DND-41 (cell line): ENCODE measurements around the gene CYCS.

Experiments used
- ATAC-seq: fragments of 200-7000 bp; cut with Tn5 transposase; 3 replicates; pipeline ENCODE4 v1.9.1; 2021; ENCODE audit warnings: low read depth; ENCODE audit not compliant: insufficient read depth
- DNase-seq: peaks from one replicate; pipeline ENCODE4 v3.0.0-alpha.2; 2020
- H2AFZ ChIP-seq: 2 replicates; pipeline ENCODE4 v1.6.0; 2012; ENCODE audit warnings: low read depth, low read length
- H3K27ac ChIP-seq: 2 replicates; pipeline ENCODE4 v1.5.1; 2012; ENCODE audit warnings: low read length, inconsistent platforms
- H3K27me3 ChIP-seq: fragments of 200-600 bp; sonication (generic); 2 replicates; pipeline ENCODE4 v1.6.0; 2012; ENCODE audit warnings: low read length, mild to moderate bottlenecking, inconsistent platforms; ENCODE audit not compliant: insufficient read depth, poor library complexity
- H3K36me3 ChIP-seq: 2 replicates; pipeline ENCODE4 v1.5.1; 2012; ENCODE audit warnings: low read length, inconsistent platforms; ENCODE audit not compliant: insufficient read depth
- H3K4me1 ChIP-seq: 2 replicates; pipeline ENCODE4 v1.5.1; 2012; ENCODE audit warnings: mild to moderate bottlenecking, low read length; ENCODE audit not compliant: insufficient read depth
- H3K4me2 ChIP-seq: 2 replicates; pipeline ENCODE4 v1.6.0; 2012; ENCODE audit warnings: mild to moderate bottlenecking, moderate library complexity, low read length, inconsistent platforms; ENCODE audit not compliant: insufficient read depth
- H3K4me3 ChIP-seq, 2 experiments: fragments of 200-600 bp in 1 of 2; shearing (Covaris generic) in 1 of 2; 2 replicates each; pipeline ENCODE4 v1.5.1; 2012 to 2016; ENCODE audit warnings: inconsistent platforms in 2 of 2, low read length in 2 of 2, mild to moderate bottlenecking in 2 of 2, low read depth in 1 of 2, moderate library complexity in 1 of 2
- H3K79me2 ChIP-seq: 2 replicates; pipeline ENCODE4 v1.6.0; 2012; ENCODE audit warnings: low read length, inconsistent platforms; ENCODE audit not compliant: insufficient read depth
- H3K9ac ChIP-seq: 2 replicates; pipeline ENCODE4 v1.6.0; 2012; ENCODE audit warnings: low read depth, mild to moderate bottlenecking, inconsistent platforms, low read length, moderate library complexity
- H3K9me3 ChIP-seq: 2 replicates; pipeline ENCODE4 v1.5.1; 2012; ENCODE audit warnings: low read length, moderate library complexity, mild to moderate bottlenecking, inconsistent platforms; ENCODE audit not compliant: insufficient read depth, severe bottlenecking
- H4K20me1 ChIP-seq: 2 replicates; pipeline ENCODE4 v1.6.0; 2012; ENCODE audit warnings: low read length; ENCODE audit not compliant: insufficient read depth
- EZH2 ChIP-seq: IDR thresholded peaks from 3 replicates; pipeline ENCODE4 v1.6.1; 2012; ENCODE audit warnings: borderline replicate concordance, low read depth, mild to moderate bottlenecking, moderate library complexity, low read length, inconsistent platforms; ENCODE audit not compliant: severe bottlenecking
- TF ChIP-seq, protein P1 (sequence below): IDR thresholded peaks from 2 replicates; pipeline ENCODE4 v1.5.1; 2012; ENCODE audit warnings: borderline replicate concordance, low read length, moderate library complexity, mild to moderate bottlenecking; ENCODE audit not compliant: poor library complexity, severe bottlenecking; ENCODE audit errors: extremely low read depth

CYCS gene

DNA sequence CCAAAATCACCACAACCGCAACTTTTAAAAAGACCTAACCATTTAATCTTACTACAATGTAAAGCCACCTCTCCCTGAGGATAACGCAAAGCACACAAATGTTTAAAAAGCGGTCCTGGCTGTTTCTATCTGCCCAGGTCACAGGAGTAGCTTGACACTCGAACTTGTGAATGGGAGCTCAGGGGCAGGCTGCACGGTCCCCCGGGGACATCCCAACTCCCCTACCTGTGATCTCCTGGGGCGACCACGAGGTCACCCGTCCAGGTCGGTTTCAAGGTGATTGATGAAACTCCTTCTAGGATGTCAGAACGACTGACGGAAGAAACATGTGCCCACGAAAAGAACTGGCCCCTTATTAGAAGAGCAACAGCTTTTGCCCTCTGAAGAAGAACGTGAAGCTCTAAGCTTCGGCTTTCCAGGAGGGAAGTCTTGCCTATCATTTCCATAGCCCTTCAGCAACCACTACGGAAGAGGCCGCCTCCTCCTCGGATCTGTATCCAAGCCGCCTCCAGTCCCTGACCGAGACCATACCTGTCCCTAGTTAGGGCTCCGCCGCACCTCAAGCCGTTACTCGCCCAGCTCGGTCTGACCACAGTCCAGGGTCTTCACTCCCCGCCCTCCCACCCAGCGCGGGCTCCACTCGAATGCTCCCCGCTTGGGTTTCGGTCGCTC lies 459 bp downstream of the CYCS start:
- no peaks in the 10 kb centered on the region for H3K9me3 ChIP-seq
- peaks cover 33% of the 10 kb centered on the region for H3K79me2 ChIP-seq
- peak overlapping the region; percentile 35 to 64 for H3K4me3 ChIP-seq
- no peak for DNase-seq
- H3K4me1 ChIP-seq, result peaks cover 20% of the 10 kb centered on the region
- ATAC-seq, result no peak; the same call in 1 of the 3 replicates
- H3K36me3 ChIP-seq, result peaks cover 40% of the 10 kb centered on the region
- H3K4me2 ChIP-seq, result peak overlapping the region; percentile 69
- TF ChIP-seq, protein P1, sequence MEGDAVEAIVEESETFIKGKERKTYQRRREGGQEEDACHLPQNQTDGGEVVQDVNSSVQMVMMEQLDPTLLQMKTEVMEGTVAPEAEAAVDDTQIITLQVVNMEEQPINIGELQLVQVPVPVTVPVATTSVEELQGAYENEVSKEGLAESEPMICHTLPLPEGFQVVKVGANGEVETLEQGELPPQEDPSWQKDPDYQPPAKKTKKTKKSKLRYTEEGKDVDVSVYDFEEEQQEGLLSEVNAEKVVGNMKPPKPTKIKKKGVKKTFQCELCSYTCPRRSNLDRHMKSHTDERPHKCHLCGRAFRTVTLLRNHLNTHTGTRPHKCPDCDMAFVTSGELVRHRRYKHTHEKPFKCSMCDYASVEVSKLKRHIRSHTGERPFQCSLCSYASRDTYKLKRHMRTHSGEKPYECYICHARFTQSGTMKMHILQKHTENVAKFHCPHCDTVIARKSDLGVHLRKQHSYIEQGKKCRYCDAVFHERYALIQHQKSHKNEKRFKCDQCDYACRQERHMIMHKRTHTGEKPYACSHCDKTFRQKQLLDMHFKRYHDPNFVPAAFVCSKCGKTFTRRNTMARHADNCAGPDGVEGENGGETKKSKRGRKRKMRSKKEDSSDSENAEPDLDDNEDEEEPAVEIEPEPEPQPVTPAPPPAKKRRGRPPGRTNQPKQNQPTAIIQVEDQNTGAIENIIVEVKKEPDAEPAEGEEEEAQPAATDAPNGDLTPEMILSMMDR, result no peak
- TF ChIP-seq EZH2, result no peak
- peak overlapping the region; percentile 61 for H3K9ac ChIP-seq
- no peaks in the 10 kb centered on the region for H3K27me3 ChIP-seq
- H4K20me1 ChIP-seq, result peaks cover 15% of the 10 kb centered on the region; the same call in 1 of the 2 replicates
- H3K27ac ChIP-seq, result peak overlapping the region; percentile 84
- H2AFZ ChIP-seq, result peak overlapping the region; percentile 66

DNA sequence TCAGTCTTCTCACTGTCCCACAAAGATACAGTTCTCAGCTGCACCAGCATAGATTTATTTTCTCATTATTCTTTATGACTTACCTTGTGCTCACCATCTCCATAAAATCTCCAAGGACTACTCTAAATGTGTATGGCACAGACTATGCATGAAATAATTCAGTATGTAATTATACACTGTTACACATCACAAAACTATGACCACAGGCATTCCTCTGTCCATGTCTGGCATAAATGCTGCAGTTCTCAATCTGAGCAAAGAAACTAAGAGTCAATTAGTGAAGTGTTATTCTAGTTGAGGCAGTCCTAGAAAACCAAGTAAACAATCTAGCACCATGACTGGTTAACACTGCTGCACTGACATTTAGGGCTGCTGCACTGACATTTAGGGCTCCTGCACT lies 2.7 kb downstream of the CYCS start:
- H3K9ac ChIP-seq, result no peak overlapping the region
- no peak overlapping the region for H3K4me3 ChIP-seq
- no peaks in the 10 kb centered on the region for H3K9me3 ChIP-seq
- H3K27me3 ChIP-seq, result no peaks in the 10 kb centered on the region
- peak overlapping the region; percentile 36; the same call in 1 of the 2 replicates for H3K4me2 ChIP-seq
- H4K20me1 ChIP-seq, result peaks cover 15% of the 10 kb centered on the region; the same call in 1 of the 2 replicates
- H3K4me1 ChIP-seq, result peaks cover 20% of the 10 kb centered on the region
- ATAC-seq (no peak), DNase-seq (no peak)
- no peak overlapping the region for H2AFZ ChIP-seq
- peaks cover 33% of the 10 kb centered on the region for H3K79me2 ChIP-seq
- no peak overlapping the region for H3K27ac ChIP-seq
- TF ChIP-seq, protein P1, result no peak
- TF ChIP-seq EZH2, result no peak
- H3K36me3 ChIP-seq, result peaks cover 45% of the 10 kb centered on the region

DNA sequence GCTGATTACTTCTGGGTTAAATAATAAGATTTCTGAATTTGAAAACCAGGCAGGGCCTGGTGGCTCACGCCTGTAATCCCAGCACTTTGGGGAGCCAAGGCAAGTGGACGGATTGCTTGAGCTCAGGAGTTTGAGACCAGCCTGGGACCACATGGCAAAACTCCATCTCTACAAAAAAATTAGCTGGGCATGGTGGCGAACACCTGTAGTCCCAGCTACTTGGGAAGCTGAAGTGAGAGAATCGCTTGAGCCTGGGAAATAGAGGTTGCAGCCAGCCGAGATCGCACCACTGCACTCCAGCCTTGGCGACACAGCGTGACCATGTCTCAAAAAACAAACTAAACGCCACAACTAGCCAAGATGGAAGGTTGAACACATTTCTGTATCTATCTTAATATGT lies 3.5 kb downstream of the CYCS start:
- TF ChIP-seq EZH2, result no peak
- TF ChIP-seq, protein P1, result no peak
- no peak for DNase-seq
- ATAC-seq, result no peak
- no peaks in the 10 kb centered on the region for H3K9me3 ChIP-seq
- H3K4me3 ChIP-seq, result no peak overlapping the region
- H2AFZ ChIP-seq, result no peak overlapping the region
- H3K79me2 ChIP-seq, result peaks cover 33% of the 10 kb centered on the region
- H4K20me1 ChIP-seq, result peaks cover 15% of the 10 kb centered on the region; the same call in 1 of the 2 replicates
- no peak overlapping the region for H3K9ac ChIP-seq
- no peaks in the 10 kb centered on the region for H3K27me3 ChIP-seq
- H3K4me2 ChIP-seq, result no peak overlapping the region
- H3K36me3 ChIP-seq, result peaks cover 45% of the 10 kb centered on the region
- H3K4me1 ChIP-seq, result peaks cover 20% of the 10 kb centered on the region
- H3K27ac ChIP-seq, result no peak overlapping the region
